GM19452 (cell line): ENCODE results near the gene IL2RA.
A peak's percentile ranks its signal among the peaks of the same experiment; 100 is the strongest.
"Not testable (repeated sequence)": the region's sequence is repeated elsewhere in the genome, so short reads cannot be mapped to it uniquely, and the experiment has no call there.

Experiments
- ATAC-seq: cut with Tn5 transposase; IDR thresholded peaks from one replicate; pipeline ENCODE4 v1.9.1; 2021; ENCODE audit not compliant: unreplicated experiment

IL2RA gene

DNA sequence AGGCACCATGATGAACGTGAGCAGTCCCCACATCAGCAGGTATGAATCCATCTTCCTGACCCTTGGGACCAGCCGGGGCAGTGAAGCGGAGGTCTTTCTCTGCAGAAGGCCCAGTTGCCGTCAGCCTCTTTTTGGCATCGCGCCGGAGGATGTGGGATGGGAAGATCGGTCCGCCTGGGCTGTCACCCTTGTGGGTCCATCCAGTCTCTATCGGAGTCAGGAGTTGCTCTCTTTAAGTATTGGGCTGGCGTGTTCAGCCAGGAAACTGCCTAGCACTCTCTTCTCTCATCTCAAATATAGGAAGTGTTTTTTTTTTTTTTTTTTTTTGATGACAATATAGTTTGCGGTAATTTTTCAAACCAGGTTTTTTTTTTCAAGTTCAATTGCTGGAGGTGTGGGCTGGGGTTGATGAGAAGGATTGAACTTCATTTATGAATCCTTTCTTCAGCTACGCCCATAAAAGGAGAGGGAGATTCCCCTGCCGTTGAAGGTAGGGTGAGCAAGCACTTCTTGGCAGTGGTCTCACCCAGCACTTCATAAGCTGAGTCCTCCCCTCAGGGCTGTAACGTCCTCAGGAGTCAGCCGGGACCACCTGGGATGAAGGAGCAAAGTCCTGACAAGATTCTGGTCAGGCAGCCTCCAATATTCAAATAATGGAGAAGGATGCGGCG is at the start of gene IL2RA:
Gene IL2RA (minus strand): TSS at position 267 of the 671 bp plus-strand sequence. CDS start 216 bp downstream, at position 51.
- ATAC-seq = no peak

DNA sequence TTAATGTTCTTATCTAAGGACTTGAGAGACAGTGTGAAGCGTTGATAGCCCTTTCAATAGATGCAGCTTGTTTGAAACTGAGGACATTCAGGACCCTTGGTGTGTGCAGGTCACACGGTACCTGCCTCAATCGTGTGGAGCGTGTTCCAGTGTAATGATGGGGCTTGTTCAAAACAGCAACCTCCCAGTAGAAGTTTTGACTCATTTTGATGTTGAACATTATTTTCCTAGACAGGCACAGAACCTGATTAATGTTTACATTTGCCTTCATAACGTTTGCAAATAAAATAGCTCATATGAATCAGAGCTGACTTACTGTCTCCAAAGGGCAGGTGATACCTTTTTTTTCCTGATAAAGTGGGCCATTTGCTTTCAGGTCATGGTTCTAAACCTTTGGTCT is 48.0 kb upstream of the IL2RA start:
- no peak for ATAC-seq

GRCh38 chr10:6109444-6109775 is 47.2 kb upstream of the IL2RA start:
- no peak for ATAC-seq

DNA sequence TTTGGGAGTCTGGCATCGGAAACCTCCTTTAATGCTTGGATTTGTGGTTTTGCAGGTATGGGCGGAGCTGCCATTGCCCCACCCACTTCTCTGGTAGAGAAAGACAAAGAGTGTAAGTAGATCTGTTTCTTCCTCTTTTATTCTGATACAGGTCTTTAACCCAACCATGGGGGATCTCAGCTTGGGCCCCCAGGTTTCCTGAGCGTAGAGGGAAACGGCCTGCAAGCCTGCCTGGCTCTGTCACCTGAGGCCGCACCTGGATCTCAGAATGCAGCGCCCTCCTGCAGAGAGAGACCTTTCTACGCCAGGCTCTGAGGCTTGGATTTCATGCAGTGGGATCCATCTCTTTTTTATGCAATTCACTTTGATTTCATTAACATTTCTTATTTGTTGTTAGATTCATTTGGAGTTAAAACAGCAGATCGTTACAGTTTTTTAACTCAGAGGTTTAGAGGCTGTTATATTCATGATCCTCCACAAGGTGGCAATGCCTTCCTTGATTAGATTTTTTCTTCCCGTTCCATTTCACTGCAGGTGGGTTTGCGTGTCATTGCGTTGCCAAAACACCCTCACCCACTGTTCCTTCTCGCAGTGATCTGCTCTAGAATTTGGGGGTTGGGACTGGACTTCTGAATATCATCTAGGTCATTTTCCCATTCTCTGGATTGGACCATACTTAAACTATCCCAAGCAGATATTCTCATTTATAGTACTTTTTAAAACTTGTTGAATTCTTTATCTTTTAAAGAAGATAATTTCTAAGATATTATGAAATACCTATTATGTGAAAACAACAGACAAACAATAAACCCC is 46.7 kb upstream of the IL2RA start:
- no peak for ATAC-seq

- ATAC-seq = no peak
These were observed 45.9 kb upstream of the IL2RA start for GRCh38 chr10:6108072-6108471.

DNA sequence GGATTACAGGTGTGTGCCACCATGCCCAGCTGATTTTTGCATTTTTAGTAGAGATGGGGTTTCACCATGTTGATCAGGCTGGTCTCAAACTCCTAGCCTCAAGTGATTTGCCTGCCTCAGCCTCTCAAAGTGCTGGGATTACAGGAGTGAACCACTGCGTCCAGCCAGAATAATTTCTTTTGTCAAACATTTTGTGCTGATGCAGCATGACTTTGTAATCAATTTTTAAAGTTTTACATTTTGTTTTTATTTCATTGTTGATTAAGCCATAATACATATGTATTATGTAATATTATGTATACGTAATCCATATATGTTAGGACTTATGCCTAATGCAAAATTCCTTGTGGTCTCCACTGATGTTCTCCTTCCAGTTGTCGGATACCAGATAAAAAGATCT is 45.4 kb upstream of the IL2RA start:
- not testable (repeated sequence) for ATAC-seq

GRCh38 chr10:6103591-6103990 is 41.4 kb upstream of the IL2RA start:
- no peak for ATAC-seq

DNA sequence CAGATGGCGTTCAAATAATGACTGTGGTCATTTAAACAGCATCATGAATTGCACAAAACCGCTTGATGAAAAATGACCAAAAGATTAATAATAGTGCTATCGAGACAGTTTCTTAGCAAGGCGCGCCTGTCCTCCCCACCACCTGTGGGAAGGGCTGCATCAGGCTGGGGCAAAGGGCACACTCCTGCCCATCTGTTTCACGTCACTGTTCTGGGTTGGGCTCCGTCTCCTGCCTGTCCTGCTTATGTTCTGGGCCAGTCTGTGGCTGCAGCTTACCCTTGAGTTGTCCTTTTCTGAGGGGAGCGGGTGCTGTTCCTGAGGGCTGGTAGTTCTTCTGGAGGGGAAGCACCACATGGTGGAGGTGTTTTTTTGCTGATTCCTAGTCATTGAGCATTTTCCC is 40.0 kb upstream of the IL2RA start:
- ATAC-seq = no peak

GRCh38 chr10:6101181-6101580 is 39.0 kb upstream of the IL2RA start:
- ATAC-seq = peak; percentile 53

DNA sequence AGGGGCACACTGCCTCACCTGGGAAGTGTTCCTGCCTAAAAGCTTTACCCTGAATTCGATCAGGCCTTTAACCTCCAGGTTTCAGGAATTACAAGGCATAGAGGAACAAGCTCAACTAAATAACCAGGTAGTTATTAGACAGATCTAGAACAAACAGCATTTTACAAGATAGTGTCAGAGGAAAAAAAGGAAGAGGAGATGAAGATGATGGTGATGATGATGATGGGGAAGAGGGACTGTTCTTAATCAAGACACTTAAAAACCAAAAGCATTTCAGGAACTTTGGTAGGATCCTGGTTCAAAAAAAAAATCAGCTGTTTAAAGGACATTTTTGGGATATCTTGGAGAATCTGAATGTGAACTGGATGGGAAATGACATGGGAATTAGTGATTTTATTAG is 38.2 kb upstream of the IL2RA start:
- ATAC-seq = no peak

DNA sequence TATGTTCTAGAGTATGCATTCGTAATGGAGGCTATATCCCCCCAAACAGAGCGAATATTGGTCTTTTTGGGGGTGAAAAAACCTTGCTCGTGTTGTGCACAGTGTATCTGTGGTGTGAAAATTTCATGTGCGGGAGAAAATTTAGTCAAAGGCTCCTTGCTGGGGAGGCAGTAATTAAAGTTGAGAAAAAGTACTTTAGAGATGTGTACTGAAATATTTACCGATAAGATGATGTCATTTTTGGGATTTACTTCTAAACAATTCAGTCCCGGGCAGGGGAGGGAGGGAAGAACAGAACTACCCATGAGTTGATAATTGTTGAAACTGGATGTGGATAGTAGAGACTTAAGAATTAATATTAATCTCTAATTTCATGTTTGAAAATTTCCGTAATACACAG is 36.0 kb upstream of the IL2RA start:
- no peak for ATAC-seq

DNA sequence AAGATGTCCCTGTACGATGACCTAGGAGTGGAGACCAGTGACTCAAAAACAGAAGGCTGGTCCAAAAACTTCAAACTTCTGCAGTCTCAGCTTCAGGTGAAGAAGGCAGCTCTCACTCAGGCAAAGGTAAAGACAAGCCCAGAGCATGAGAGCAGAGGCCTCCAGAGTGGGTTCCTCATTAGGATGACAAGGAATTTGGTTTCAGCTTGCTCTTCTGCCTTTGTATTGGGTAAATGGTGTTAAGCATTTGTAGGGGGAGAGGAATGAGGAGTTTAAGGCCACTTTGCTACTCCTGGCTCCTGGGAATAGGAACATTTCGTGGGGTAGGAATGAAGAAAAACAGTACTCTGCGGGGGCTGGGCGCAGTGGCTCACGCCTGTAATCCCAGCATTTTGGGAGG is 34.9 kb upstream of the IL2RA start:
- no peak for ATAC-seq

- ATAC-seq = no peak
These were observed 33.8 kb upstream of the IL2RA start for GRCh38 chr10:6095810-6096570.

- no peak for ATAC-seq
These were observed 30.6 kb upstream of the IL2RA start for GRCh38 chr10:6092731-6093130.

DNA sequence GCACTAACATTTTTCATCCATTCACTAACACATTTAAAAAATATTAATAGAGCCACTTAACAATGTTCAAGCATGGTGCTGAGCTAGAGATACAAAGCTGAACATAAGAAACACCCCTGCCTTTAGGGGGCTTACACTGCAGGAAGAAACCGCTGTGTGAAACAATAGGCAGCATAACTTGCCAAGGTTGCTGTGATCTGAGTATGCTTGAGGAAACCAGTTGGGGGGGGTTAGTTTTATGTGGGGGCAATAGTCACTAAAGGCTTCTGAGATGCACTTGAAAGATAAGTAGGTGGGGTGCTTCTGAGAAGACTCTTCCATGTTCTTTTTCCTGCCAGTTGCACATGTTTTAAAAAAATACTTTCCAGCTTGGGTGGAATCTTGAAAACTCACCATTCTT is 29.5 kb upstream of the IL2RA start:
- ATAC-seq = no peak

- no peak for ATAC-seq
These were observed 27.4 kb upstream of the IL2RA start for GRCh38 chr10:6089334-6090219.

- ATAC-seq = peak; percentile 88
These were observed 26.7 kb upstream of the IL2RA start, which contains the start of gene RBM17 for GRCh38 chr10:6088721-6089333. Gene RBM17 (plus strand): TSS chr10:6089034. CDS start chr10:6097066, 8,032 bp downstream.

GRCh38 chr10:6086375-6087233 is 24.4 kb upstream of the IL2RA start:
- peak; percentile 43 for ATAC-seq
